Lower leg skin (tissue), 4 donors: Measurements from ENCODE around the gene HDLBP. TPM values are rescaled to one million over a fixed set of nuclear protein-coding genes. Genes with fewer than 3 reads are reported as not detected.

Experiments
- DNase-seq, 2 donors: peaks; one replicate each; pipeline ENCODE4 v3.0.0-alpha.2; 2019; ENCODE audit warnings: low spot score in 2 of 2
- H3K4me3 ChIP-seq: fragments of 200-600 bp; sonication (generic); 2 replicates; pipeline ENCODE4 v1.5.1; 2017; ENCODE audit warnings: mild to moderate bottlenecking, low read depth; ENCODE audit not compliant: poor library complexity, severe bottlenecking
- CTCF ChIP-seq, 3 donors: fragments of 450-650 bp; IDR thresholded peaks; one replicate each; pipeline ENCODE4 v1.5.1; 2016; ENCODE audit warnings: antibody characterized with exemption in 3 of 3, mild to moderate bottlenecking in 3 of 3, moderate library complexity in 2 of 3
- POLR2A ChIP-seq, 2 donors: fragments of 450-650 bp; IDR thresholded peaks; one replicate each; pipeline ENCODE4 v1.6.1; 2016 to 2017; ENCODE audit warnings: antibody characterized with exemption in 2 of 2, mild to moderate bottlenecking in 1 of 2, moderate library complexity in 1 of 2
- WGBS, 2 donors: methylation state at CpG; one replicate each; pipeline ENCODE4 v1.1.5; 2018; 5-methylcytosine and 5-hydroxymethylcytosine counted together
- intact Hi-C: fragments of 100-400 bp; cut with DNase I; formaldehyde crosslinking; loops from one replicate; pipeline ENCODE4 v1.15.0; 2023; ENCODE audit warnings: low total_unique reads
- total RNA-seq, 4 donors: library from RNA; depleted of rRNA; stranded (reverse); fragments of >200 nt; gene quantifications; one replicate each; pipeline ENCODE4 v1.1.0, GENCODE V29; 2016

HDLBP gene
- total RNA-seq, 4 donors from 2014 or later = 241 to 393 (median 294) TPM

DNA sequence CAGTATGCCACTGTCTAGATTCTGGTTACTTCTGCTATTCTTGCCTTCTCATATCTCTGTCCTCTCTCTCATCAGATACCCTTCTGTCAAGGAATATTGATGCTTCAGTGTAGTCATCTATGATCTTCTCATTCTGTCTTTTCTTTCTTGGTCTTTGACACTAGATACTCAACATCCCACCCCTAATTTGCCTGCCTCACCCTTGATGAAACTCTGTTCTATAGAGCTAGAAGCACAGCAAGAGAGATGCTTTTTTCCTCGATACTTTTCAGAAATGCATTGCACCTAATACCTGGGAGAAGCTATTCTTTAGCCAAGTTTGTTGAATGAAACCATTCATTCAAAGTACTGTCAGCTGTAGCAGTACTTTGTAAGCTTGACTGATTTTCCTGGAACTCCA lies 9.8 kb upstream of the HDLBP start:
- no peak overlapping the region for H3K4me3 ChIP-seq
- TF ChIP-seq CTCF (IDR thresholded peaks at IDR 0.05) (no peak), POLR2A (IDR thresholded peaks at IDR 0.05) (no peak)
- DNase-seq = no peak
- WGBS, 2 donors = 86 to 96% methylated on average over 1 of the region's 1 CpG
- intact Hi-C loops = no loop called here

DNA sequence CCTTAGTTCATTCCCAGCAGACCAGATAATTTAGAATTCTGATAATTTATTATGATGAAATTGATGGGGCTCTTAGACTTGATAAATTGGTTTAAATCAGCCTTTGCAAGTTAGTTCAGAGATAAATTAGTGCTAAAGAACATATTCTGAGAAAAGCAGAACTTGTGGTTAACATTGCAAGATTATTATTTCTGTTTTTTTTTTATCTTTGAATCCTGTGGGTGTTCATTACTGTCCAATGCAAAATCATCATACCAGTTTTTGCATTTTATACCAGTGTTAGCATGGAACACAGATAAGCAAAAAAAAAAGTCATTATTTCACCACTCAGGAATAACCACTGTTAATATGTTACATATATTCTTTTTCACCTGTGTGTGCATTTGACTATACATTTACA lies 9.3 kb upstream of the HDLBP start:
- no peak for TF ChIP-seq POLR2A (IDR thresholded peaks at IDR 0.05)
- no peak for TF ChIP-seq CTCF (IDR thresholded peaks at IDR 0.05)
- no peak overlapping the region for H3K4me3 ChIP-seq
- intact Hi-C loops = no loop called here
- DNase-seq = no peak

DNA sequence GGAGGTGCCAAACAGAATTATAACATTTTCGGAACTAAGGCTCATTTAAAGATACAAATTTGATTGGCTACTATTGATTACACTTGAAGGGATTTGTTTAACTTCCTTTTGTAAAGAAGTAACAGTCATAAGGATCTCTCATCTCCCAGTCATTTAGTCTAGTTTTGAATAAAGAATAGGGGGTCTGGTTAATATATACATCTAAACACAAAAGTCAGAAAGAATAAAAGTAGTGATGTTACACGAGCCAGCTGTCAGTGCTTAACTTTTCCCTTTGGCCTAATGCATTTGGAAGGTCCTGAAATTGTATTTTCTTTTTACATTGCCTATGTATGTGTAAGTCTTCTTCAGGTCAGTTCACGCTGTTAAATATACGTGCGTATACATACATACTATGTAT lies 8.3 kb upstream of the HDLBP start:
- no peak for DNase-seq
- no peak overlapping the region for H3K4me3 ChIP-seq
- no peak for TF ChIP-seq POLR2A (IDR thresholded peaks at IDR 0.05)
- no peak for TF ChIP-seq CTCF (IDR thresholded peaks at IDR 0.05)
- intact Hi-C loops = no loop called here
- 76 to 77% methylated on average over 5 of the region's 5 CpGs for WGBS, 2 donors

- no peak for DNase-seq
- H3K4me3 ChIP-seq = no peak overlapping the region
- 53 to 67% methylated on average over 1 of the region's 1 CpG for WGBS, 2 donors
- TF ChIP-seq POLR2A (IDR thresholded peaks at IDR 0.05) (no peak), CTCF (IDR thresholded peaks at IDR 0.05) (no peak)
- intact Hi-C loops = no loop called here
These were observed 6.4 kb upstream of the HDLBP start for GRCh38 chr2:241321886-241322285.

GRCh38 chr2:241321033-241321432 lies 5.6 kb upstream of the HDLBP start:
- intact Hi-C loops = no loop called here
- WGBS, 2 donors = 52 to 64% methylated on average over 1 of the region's 1 CpG
- DNase-seq = no peak

More at GRCh38 chr2:241321033-241321432, 5.6 kb upstream of the HDLBP start:
- no peak overlapping the region for H3K4me3 ChIP-seq
- TF ChIP-seq POLR2A (IDR thresholded peaks at IDR 0.05) = no peak
- no peak for TF ChIP-seq CTCF (IDR thresholded peaks at IDR 0.05)
